Cerebellar nuclear complex (tissue), 1 donor: ENCODE results near the gene MBTPS1.

Source experiments
- DNase-seq, 2 experiments: peaks; one replicate each; lab custom pipeline; 2025; lab: John Stamatoyannopoulos, UW

Gene MBTPS1

GRCh38 chr16:84034516-84034915 is 82.2 kb downstream of the MBTPS1 start:
- no peak for DNase-seq

GRCh38 chr16:84033251-84034195 is 83.2 kb downstream of the MBTPS1 start:
- no peak for DNase-seq

GRCh38 chr16:84032458-84033178 is 84.1 kb downstream of the MBTPS1 start:
- DNase-seq = no peak

GRCh38 chr16:84031556-84031955 is 85.2 kb downstream of the MBTPS1 start:
- no peak for DNase-seq

- no peak for DNase-seq
These were observed 87.3 kb downstream of the MBTPS1 start for GRCh38 chr16:84029297-84030047.

- peak in 1 of 2 experiments; percentile 5 for DNase-seq
These were observed 89.1 kb downstream of the MBTPS1 start for GRCh38 chr16:84027625-84028024.

- no peak for DNase-seq
These were observed 90.1 kb downstream of the MBTPS1 start for GRCh38 chr16:84026606-84027005.

GRCh38 chr16:84024854-84025253 is 91.9 kb downstream of the MBTPS1 start:
- no peak for DNase-seq

GRCh38 chr16:84022644-84023043 is 94.1 kb downstream of the MBTPS1 start:
- DNase-seq = peak in 1 of 2 experiments; percentile 60

- no peak for DNase-seq
These were observed 95.3 kb downstream of the MBTPS1 start for GRCh38 chr16:84021488-84021887.

GRCh38 chr16:84020353-84020752 is 96.4 kb downstream of the MBTPS1 start:
- DNase-seq = peak; percentile 34 to 49

- no peak for DNase-seq
These were observed 98.0 kb downstream of the MBTPS1 start for GRCh38 chr16:84018710-84019109.

- DNase-seq = no peak
These were observed 100.3 kb downstream of the MBTPS1 start for GRCh38 chr16:84016477-84016876.

GRCh38 chr16:84015399-84015798 is 101.3 kb downstream of the MBTPS1 start:
- no peak for DNase-seq

GRCh38 chr16:84014570-84015327 is 102.0 kb downstream of the MBTPS1 start:
- no peak for DNase-seq

- no peak for DNase-seq
These were observed 102.8 kb downstream of the MBTPS1 start for GRCh38 chr16:84013787-84014569.

GRCh38 chr16:84009282-84009681 is 107.5 kb downstream of the MBTPS1 start:
- DNase-seq = no peak

- no peak for DNase-seq
These were observed 108.8 kb downstream of the MBTPS1 start for GRCh38 chr16:84007965-84008364.

GRCh38 chr16:84007520-84007919 is 109.2 kb downstream of the MBTPS1 start:
- no peak for DNase-seq

GRCh38 chr16:84005391-84005790 is 111.4 kb downstream of the MBTPS1 start:
- no peak for DNase-seq

- DNase-seq = no peak
These were observed 112.3 kb downstream of the MBTPS1 start for GRCh38 chr16:84004442-84004841.
